GM18498 (cell line): Measurements from ENCODE around the gene APOBEC3B.
"Not testable (repeated sequence)": the region's sequence is repeated elsewhere in the genome, so short reads cannot be mapped to it uniquely, and the experiment has no call there.

ENCODE experiments used
- ATAC-seq: cut with Tn5 transposase; IDR thresholded peaks from one replicate; pipeline ENCODE4 v1.9.1; 2021; ENCODE audit warnings: mild to moderate bottlenecking, moderate library complexity; ENCODE audit not compliant: unreplicated experiment

Gene APOBEC3B

DNA sequence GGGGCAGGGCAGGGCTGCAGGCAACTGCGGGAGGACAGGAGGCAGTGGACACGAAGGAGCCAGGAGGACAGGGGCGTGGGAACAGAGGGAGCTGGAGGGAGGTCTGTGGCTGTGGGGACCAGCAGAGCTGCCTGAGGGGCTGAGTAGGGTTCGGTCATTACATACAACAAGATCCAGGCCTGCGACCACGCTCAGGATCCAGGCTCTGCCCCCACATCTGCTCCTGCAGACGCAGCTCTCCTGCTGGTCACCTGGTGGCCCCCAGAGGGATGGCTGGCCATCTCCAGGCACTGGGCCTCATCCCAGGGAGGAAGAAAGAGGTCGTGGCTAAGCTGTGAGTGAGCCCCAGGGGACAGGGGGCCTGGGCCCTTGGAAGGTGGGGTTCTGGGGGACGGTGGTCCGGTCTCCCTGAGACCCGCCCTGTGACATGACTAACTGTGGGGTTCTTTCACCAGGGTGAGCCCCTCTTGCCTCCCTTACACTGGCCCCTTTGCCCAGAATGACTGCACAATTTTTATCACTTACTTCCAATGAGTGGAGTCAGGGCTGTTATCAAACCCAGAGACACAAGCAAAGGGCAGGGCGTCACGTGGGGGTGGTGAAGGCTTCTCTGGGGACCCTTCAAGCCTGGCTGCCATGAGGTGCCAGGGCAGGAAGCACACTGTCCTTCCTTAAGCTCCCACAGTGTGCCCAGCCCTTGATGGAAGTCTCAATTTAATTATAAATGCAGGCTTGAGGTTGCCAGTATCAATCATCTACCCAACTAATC, 31.4 kb upstream of the APOBEC3B start:
- ATAC-seq, result no peak

- ATAC-seq, result no peak
Measured at GRCh38 chr22:38951734-38952133, 30.4 kb upstream of the APOBEC3B start.

DNA sequence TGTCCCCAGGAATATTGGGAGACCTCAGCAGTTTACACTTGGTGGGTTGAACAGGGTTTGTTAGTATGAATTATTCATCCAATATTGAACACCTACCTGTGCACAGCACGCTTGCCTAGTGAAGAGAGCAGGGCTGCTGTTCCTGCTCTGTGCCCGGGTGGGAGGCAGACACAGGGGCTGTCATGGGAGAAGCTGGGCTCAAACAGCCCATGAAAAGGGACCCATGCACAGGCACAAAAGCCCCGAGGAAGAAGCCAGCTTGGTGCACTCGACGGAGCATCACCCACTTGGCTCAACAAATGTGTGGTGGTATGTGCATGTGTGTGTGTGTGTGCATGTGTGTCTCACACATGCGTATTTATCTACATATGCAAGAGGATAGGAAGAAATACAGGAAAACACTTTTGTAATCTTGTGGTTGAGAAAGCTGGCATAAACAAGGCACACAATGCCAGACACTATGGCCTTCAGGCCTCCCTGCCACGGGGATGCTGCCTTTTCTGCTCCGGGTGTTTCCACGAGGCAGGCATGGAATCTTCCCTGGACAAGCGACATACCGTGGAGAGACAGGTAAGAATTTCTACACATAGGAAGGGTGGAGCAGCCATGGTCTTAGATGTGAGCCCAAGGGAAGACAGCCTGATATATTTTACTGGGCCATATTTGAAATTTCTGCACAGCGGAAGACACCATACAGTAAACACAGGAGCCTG, 29.7 kb upstream of the APOBEC3B start:
- ATAC-seq, result no peak

- no peak for ATAC-seq
Measured at GRCh38 chr22:38953091-38953490, 29.1 kb upstream of the APOBEC3B start.

DNA sequence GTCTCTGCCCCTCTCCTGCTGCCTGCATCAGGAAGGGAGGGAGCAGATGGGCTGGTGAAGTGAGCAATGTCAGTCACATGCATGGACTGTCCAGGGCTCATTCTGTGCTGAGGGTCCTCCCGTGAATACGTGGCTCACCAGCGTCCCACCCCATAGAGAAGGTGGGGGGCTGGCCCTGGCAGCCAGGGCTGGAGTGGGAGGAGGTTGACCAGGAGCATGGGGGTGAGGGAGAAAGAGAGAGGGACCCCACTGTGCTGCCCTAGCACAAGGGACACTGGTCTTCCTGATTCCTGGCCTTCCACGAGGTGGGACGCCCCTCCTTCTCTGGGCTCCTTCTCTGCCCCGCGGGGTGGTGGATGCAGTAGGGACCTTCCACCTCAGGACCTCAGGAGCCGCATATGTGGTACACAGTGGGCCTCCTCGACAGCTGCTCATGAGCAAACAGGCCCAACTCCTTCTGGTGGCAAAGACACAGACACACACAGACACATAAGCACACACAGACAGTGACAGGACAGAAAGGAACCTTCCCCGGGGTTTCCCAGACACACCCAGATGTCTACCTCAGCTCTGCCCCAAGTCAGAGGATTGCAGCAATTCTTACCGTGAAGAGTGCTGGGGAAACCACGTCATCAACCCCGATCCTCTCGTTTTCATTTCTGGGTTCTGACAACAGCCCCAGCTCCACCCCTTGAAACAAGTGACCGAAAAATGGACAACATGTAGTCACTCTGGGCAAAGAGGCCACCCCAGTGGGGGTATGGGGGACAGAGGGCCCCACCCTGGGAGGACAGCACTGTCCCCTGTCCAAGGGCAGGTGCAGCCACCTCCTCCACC, 28.4 kb upstream of the APOBEC3B start:
- peak; percentile 85 for ATAC-seq

GRCh38 chr22:38954414-38955043, 27.6 kb upstream of the APOBEC3B start:
- ATAC-seq, result no peak

DNA sequence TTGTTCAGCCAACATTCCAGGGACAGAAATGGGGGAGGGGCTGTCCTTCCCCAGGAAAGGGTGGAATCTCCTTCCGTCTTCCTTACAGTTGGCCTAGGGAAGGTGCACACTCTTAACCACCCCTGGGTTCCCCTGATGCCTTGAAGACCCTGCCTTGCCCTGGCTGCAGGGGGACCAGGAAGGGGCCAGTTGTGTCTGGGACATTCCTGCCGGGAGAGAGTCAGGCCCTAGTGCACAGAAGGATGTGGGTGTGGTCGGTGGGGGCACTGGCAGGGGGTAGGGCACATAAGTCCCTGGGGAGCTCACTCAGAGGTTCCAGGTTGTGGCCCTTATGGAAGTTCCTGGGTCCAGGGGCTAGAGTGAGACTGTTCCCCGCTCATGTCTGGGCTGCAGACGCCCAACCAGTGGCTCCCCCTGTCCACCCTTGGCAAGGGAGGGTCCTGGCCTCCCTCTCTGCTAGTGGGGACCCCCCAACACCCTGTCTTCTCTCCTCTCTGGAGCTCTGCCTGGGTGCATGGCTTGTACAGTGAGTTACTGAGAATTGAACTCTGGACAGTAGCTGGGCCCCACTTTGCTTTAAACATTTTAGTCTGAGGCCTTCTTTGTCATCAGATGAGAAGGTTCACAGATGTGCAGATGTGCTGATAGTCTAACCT, 26.8 kb upstream of the APOBEC3B start:
- no peak for ATAC-seq

GRCh38 chr22:38955926-38956325, 26.2 kb upstream of the APOBEC3B start:
- no peak for ATAC-seq

DNA sequence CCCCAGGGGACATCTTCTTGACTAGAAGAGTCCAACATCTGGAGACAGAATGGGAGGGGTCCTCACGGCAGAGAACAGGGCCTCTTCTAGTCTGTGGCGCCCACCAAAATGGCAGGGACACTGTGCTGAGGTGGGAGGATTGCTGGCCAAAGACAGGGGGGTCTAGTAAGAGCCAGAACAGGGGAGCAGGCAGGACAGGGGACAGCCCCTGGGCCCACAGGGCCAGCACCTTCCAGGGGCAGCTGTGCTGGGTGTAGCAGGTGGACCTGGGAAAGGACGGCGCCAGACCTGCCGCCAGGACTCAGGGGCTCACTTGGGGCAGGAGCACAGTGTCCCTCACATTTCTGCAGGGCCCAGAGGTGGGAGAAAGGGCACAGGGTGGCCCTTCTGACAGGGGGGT, 25.6 kb upstream of the APOBEC3B start:
- ATAC-seq, result no peak

DNA sequence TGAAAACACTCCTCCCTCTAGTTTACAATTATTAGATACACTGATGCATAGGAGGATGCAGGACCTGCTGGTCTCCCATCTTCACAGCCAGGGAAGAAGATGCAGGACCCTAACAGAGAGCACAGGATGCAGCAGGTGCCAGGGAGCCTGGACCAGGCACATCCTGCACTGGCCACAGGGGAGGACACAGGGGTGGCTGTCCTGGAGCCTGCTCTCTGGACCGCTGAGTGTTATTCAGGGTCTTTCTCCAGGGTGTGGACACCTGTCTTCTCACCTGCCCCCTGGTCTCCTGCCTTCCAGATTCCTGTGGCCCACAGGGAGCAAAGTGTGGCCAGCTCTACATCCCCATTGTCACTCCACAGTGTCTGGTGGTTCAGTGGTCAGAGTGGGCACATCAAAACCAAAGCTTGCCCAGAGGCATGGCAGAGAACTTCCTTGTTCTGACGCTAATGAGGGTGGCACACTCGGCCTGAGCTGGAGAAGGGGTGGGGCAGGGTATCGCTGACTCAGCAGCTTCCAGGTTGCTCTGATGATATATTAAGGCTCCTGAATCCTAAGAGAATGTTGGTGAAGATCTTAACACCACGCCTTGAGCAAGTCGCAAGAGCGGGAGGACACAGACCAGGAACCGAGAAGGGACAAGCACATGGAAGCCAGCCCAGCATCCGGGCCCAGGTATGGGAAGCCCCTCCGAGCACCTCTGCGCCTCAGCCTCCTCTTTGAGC, 24.9 kb upstream of the APOBEC3B start, which contains the start of gene APOBEC3A:
Gene APOBEC3A (plus strand): TSS at position 564 of the 725 bp plus-strand sequence. CDS start 83 bp downstream, at position 647.
- no peak for ATAC-seq

DNA sequence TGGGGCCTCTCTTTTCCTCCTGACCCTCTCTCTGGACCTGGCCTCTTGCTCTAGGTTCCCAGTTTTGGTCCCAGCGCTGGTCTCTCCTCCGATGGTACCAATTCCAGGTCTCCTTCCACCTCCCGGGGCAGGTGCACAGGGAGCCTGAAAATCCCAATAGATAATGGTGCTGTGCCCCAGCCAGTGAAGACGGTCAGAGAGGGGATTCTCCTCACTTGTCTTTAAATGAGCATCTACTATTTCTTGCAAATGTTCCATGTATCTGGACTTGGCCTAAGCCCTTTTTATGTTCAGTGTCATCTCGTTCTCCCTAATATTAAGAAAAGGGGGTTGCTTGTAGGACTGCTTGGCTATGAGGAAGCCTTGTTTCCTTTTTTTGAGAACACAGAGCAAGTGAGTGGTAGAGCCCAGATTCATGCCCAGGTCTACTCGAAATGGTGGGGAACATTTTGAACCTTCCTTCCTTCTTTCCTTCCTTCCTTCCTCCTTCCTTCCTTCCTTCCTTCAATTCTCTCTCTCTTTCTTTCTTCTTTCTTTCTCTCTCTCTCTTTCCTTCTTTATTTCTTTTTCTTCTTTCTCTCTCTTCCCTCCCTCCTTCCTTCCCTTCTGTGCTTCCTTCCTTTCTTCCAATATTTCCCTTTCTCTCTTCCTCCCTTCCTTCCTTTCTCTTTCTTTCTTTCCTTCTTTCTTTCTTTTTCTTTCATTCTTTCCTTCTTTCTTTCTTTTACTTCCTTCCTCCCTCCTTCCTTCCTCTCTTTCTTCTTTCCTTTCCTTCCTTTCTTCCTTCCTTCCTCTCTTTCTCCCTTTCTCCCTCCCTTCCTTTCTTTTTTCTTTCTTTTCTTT, 24.1 kb upstream of the APOBEC3B start:
- ATAC-seq, result no peak

GRCh38 chr22:38958651-38958943, 23.6 kb upstream of the APOBEC3B start:
- not testable (repeated sequence) for ATAC-seq

GRCh38 chr22:38959590-38959989, 22.6 kb upstream of the APOBEC3B start:
- no peak for ATAC-seq

- not testable (repeated sequence) for ATAC-seq
Measured at GRCh38 chr22:38960673-38961072, 21.5 kb upstream of the APOBEC3B start.

DNA sequence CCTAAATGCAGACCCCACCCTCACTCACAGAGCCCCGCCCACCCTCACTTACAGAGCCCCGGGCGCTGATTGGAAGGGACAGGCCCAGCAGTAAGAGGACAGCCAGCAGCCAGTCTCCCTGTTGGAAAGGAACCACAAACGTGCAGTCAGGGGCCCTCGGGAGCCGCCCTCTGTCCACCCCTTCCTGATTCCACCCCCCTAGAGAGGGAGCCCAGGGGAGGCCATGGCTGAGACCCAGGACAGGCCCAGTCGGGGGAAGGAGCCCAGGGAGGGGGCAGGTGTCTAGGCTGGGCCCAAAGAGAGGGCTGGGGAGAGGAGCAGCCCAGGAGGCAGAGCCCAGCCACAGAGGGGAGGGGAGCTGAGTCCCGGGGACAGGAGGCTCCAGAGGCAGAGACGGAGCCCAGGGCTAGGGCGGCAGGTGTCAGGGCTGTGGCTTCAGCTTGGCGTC, 18.8 kb upstream of the APOBEC3B start:
- not testable (repeated sequence) for ATAC-seq

DNA sequence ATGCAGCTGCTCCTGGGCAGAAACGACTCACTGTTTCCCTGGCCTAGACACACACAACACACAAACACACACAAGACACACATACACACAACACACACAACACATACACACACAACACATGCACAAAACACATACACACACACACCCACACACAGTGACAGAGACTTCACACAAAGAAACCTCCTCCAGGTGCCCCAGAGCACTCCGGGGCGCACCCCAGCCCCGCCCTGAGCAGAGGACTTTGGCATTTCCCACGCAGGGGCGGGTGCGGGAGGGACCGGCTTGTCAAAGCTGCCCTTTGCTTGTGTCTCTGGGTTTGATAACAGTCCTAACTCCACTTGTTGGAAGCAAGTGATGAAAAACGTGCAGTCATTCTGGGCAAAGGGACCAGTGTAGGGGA, 18.3 kb upstream of the APOBEC3B start:
- no peak for ATAC-seq

GRCh38 chr22:38964306-38964705, 17.8 kb upstream of the APOBEC3B start:
- ATAC-seq, result no peak

DNA sequence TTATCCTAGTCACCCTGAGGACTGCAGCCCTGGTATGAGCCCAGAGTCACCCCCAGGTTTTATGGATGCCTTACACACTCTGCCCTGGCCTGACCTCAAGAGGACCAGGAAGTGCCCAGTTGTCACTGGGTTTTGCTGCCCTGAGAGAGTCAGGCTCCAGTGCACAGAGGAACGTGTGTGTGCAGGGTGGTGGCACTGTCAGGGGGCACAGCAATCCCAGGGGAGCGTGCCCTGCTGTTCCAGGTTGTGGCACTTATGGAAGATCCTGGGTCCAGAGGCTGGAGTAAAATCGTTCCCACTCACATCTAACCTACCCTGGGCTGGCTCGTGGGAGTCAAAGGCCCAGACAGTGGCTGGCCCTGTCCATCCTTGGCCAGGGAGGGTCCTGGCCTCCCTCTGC, 17.2 kb upstream of the APOBEC3B start:
- no peak for ATAC-seq
